GM18858 (cell line): ENCODE measurements around the gene DYNLT2.
A peak's percentile ranks its signal among the peaks of the same experiment; 100 is the strongest.

Source experiments
- ATAC-seq: cut with Tn5 transposase; IDR thresholded peaks from one replicate; pipeline ENCODE4 v1.9.1; 2021; ENCODE audit not compliant: unreplicated experiment

The DYNLT2 gene

GRCh38 chr6:169738976-169739529, 12.3 kb downstream of the DYNLT2 start:
- no peak for ATAC-seq

- no peak for ATAC-seq
Measured at GRCh38 chr6:169738204-169738975, 13.0 kb downstream of the DYNLT2 start.

GRCh38 chr6:169729961-169730360, 21.4 kb downstream of the DYNLT2 start:
- ATAC-seq: no peak

- ATAC-seq: no peak
Measured at GRCh38 chr6:169726963-169727362, 24.4 kb downstream of the DYNLT2 start.

GRCh38 chr6:169726049-169726400, 25.3 kb downstream of the DYNLT2 start:
- no peak for ATAC-seq

GRCh38 chr6:169725125-169726048, 26.0 kb downstream of the DYNLT2 start:
- ATAC-seq: peak; percentile 2

- ATAC-seq: peak; percentile 24
Measured at GRCh38 chr6:169724494-169725124, 26.8 kb downstream of the DYNLT2 start, which contains the start of gene PHF10. PHF10 (minus strand) TSS chr6:169724500; CDS start chr6:169723931, 569 bp downstream.

- peak; percentile 18 for ATAC-seq
Measured at GRCh38 chr6:169723991-169724493, 27.3 kb downstream of the DYNLT2 start.

GRCh38 chr6:169723200-169723909, 28.0 kb downstream of the DYNLT2 start:
- ATAC-seq: peak; percentile 31

GRCh38 chr6:169722362-169723199, 28.8 kb downstream of the DYNLT2 start:
- peak; percentile 19 for ATAC-seq

- no peak for ATAC-seq
Measured at GRCh38 chr6:169720207-169720855, 31.0 kb downstream of the DYNLT2 start.

- ATAC-seq: no peak
Measured at GRCh38 chr6:169719117-169719516, 32.3 kb downstream of the DYNLT2 start.

GRCh38 chr6:169714595-169714994, 36.8 kb downstream of the DYNLT2 start:
- no peak for ATAC-seq

- no peak for ATAC-seq
Measured at GRCh38 chr6:169714178-169714577, 37.2 kb downstream of the DYNLT2 start.

GRCh38 chr6:169710009-169710408, 41.4 kb downstream of the DYNLT2 start:
- no peak for ATAC-seq

GRCh38 chr6:169709293-169709692, 42.1 kb downstream of the DYNLT2 start:
- ATAC-seq: peak; percentile 50

- ATAC-seq: no peak
Measured at GRCh38 chr6:169707772-169708171, 43.6 kb downstream of the DYNLT2 start.

GRCh38 chr6:169702840-169703246, 48.5 kb downstream of the DYNLT2 start:
- ATAC-seq: peak; percentile 2
